NCI-H510A treated with DMSO at 0.1 percent for 48 hours (cell line): ENCODE data around the gene POM121.
"Not testable (repeated sequence)": the region's sequence is repeated elsewhere in the genome, so short reads cannot be mapped to it uniquely, and the experiment has no call there.

Experiments used
- DNase-seq: peaks from one replicate; lab custom pipeline; 2025; lab: John Stamatoyannopoulos, UW

POM121 gene

GRCh38 chr7:72924733-72925545, at the start of gene POM121:
Gene POM121 (plus strand): TSS chr7:72925095. CDS start chr7:72925122, 27 bp downstream.
- peak; percentile 28 for DNase-seq

- DNase-seq, result peak; percentile 10
These were observed 45.7 kb upstream of the POM121 start for GRCh38 chr7:72879079-72879736.

- not testable (repeated sequence) for DNase-seq
These were observed 45.1 kb upstream of the POM121 start for GRCh38 chr7:72879737-72880215.

- not testable (repeated sequence) for DNase-seq
These were observed 33.1 kb upstream of the POM121 start for GRCh38 chr7:72891750-72892149.

GRCh38 chr7:72904740-72905139, 20.2 kb upstream of the POM121 start:
- DNase-seq, result not testable (repeated sequence)

- not testable (repeated sequence) for DNase-seq
These were observed 16.5 kb upstream of the POM121 start for GRCh38 chr7:72908422-72908821.

- not testable (repeated sequence) for DNase-seq
These were observed 13.5 kb upstream of the POM121 start for GRCh38 chr7:72911395-72911794.

GRCh38 chr7:72913750-72914149, 11.1 kb upstream of the POM121 start:
- not testable (repeated sequence) for DNase-seq

- DNase-seq, result not testable (repeated sequence)
These were observed 10.0 kb upstream of the POM121 start for GRCh38 chr7:72914756-72915525.

- DNase-seq, result no peak
These were observed 5.6 kb upstream of the POM121 start for GRCh38 chr7:72919256-72919775.

GRCh38 chr7:72924386-72924732, 536 bp upstream of the POM121 start:
- DNase-seq, result no peak

- DNase-seq, result no peak
These were observed 738 bp downstream of the POM121 start for GRCh38 chr7:72925546-72926120.

GRCh38 chr7:72927791-72928190, 2.9 kb downstream of the POM121 start:
- DNase-seq, result not testable (repeated sequence)

GRCh38 chr7:72928216-72928615, 3.3 kb downstream of the POM121 start:
- DNase-seq, result not testable (repeated sequence)

- not testable (repeated sequence) for DNase-seq
These were observed 17.3 kb downstream of the POM121 start for GRCh38 chr7:72942022-72942705.

GRCh38 chr7:72942956-72943355, 18.1 kb downstream of the POM121 start:
- DNase-seq, result not testable (repeated sequence)

- DNase-seq, result not testable (repeated sequence)
These were observed 20.0 kb downstream of the POM121 start for GRCh38 chr7:72944937-72945336.

GRCh38 chr7:72945597-72945996, 20.7 kb downstream of the POM121 start:
- DNase-seq, result not testable (repeated sequence)

- DNase-seq, result not testable (repeated sequence)
These were observed 21.3 kb downstream of the POM121 start for GRCh38 chr7:72946130-72946745.

- DNase-seq, result not testable (repeated sequence)
These were observed 23.8 kb downstream of the POM121 start for GRCh38 chr7:72948714-72949113.

- DNase-seq, result not testable (repeated sequence)
These were observed 24.4 kb downstream of the POM121 start for GRCh38 chr7:72949276-72949675.
